ENCODE measurements around the gene NTF3. TPM values are rescaled to one million over a fixed set of nuclear protein-coding genes. Genes with fewer than 3 reads are reported as not detected.
A peak's percentile ranks its signal among the peaks of the same experiment; 100 is the strongest.

Gene NTF3
- total and polyA plus RNA-seq, 9 of the 15 experiments (the other 6 are each of a cell fraction or from before 2014, with no cell fraction given): not detected

GRCh38 chr12:5439371-5439771 is 7.5 kb downstream of the NTF3 start:
- FAIRE-seq: no peak
- Histone ChIP-seq H4K20me1 (replicated peaks; ENCODE audit: control insufficient read depth, insufficient read depth, low read length) (no peaks in the 10 kb centered on the region), H2AFZ (ENCODE audit: low read depth, low read length) (no peak overlapping the region), H3K9me3 (replicated peaks; ENCODE audit: control insufficient read depth, insufficient read depth, low read depth, low read length) (no peaks in the 10 kb centered on the region), H3K36me3 (ENCODE audit: control insufficient read depth, insufficient read depth, low read length) (no peaks in the 10 kb centered on the region), H3K4me1 (replicated peaks in 1 of 2; ENCODE audit: control insufficient read depth in 2 of 2, insufficient read depth in 2 of 2, low read length in 2 of 2) (no peaks in the 10 kb centered on the region), H3K4me2 (ENCODE audit: insufficient read depth, low read length) (no peak overlapping the region), H3K9me1 (ENCODE audit: control insufficient read depth, insufficient read depth, low read length) (no peaks in the 10 kb centered on the region), H3K27me3 (ENCODE audit: control insufficient read depth in 2 of 2, insufficient read depth in 2 of 2, low read length in 2 of 2) (peaks cover 0 to 12% of the 10 kb centered on the region in 2 experiments; a peak in 4 of 5 replicates), H3K27ac (ENCODE audit: extremely low read depth, low read depth, low read length) (no peak overlapping the region), H3K4me3 (no peak overlapping the region), H3K79me2 (ENCODE audit: control insufficient read depth, insufficient read depth, low read length) (no peaks in the 10 kb centered on the region), H3K9ac (ENCODE audit: insufficient read depth in 1 of 2, low read depth in 2 of 2, low read length in 2 of 2) (no peak overlapping the region)
- ChIA-PET CTCF (ENCODE audit: low intra/inter-chr PET ratio) (no interaction called here), POLR2A (interaction anchor here (1.5 kb wide), 1 partner anchor 11 kb away, joined by 3 read pairs; no protein-coding TSS in a partner anchor)
- in situ Hi-C loops (cut with MboI): loop anchor here (10.0 kb wide), 1 partner anchor 245 kb away; no protein-coding TSS in a partner anchor
- no peak for ATAC-seq
- intact Hi-C loops (cut with micrococcal nuclease): no loop called here
- 0% methylated on average over 4 of the region's 4 CpGs for WGBS (ENCODE audit: insufficient coverage, low coverage, missing lambda C conversion rate)
- no peak for TF ChIP-seq ZNF143 (CRISPR knock-in tag; IDR thresholded peaks at IDR 0.05)
- TF ChIP-seq RCOR1 (IDR thresholded peaks at IDR 0.05; ENCODE audit: borderline replicate concordance in 1 of 2, low read depth in 2 of 2, low read length in 2 of 2): no peak
- TF ChIP-seq UBTF (IDR thresholded peaks at IDR 0.05; ENCODE audit: borderline replicate concordance in 1 of 2, low read depth in 2 of 2, low read length in 2 of 2): no peak
- peak in 1 of 3 experiments; percentile 5; a peak in 1 of 6 replicates for TF ChIP-seq CTCF (IDR thresholded peaks at IDR 0.05 in 2 of 3, conservative IDR thresholded peaks at IDR 0.05 in 1 of 3; ENCODE audit: insufficient read depth in 2 of 3, low read depth in 1 of 3, low read length in 3 of 3)
- no peak for TF ChIP-seq ZNF12 (CRISPR knock-in tag; IDR thresholded peaks at IDR 0.05)
- TF ChIP-seq HNRNPUL1 (IDR thresholded peaks at IDR 0.05; ENCODE audit: low read length): no peak
- BruUV-seq (replicated peaks): no TSS peak
- peak in 1 of 4 experiments; percentile 7 for DNase-seq (ENCODE audit: extremely low read depth in 1 of 4, low spot score in 3 of 4)

All from K562 (cell line).